B cell (primary cell): ENCODE results near the gene AHDC1. TPM values are rescaled to one million over a fixed set of nuclear protein-coding genes. Genes with fewer than 3 reads are reported as not detected.

Experiments
- ATAC-seq: fragments of 200-7000 bp; cut with Tn5 transposase; one replicate; pipeline ENCODE4 v1.10.0; 2021; ENCODE audit warnings: low read depth, mild to moderate bottlenecking, moderate number of reproducible peaks, moderate library complexity
- CTCF ChIA-PET: fragments of 350-600 bp; sonication (Branson Sonifier 250); formaldehyde crosslinking; loops from one replicate; lab custom pipeline; 2021; ENCODE audit warnings: antibody characterized with exemption, inconsistent platforms; lab: Charles Lee
- POLR2A ChIA-PET: fragments of 350-600 bp; sonication (Branson Sonifier 250); formaldehyde crosslinking; loops from one replicate; lab custom pipeline; 2021; ENCODE audit warnings: antibody characterized with exemption; lab: Charles Lee
- DNase-seq: peaks from one replicate; pipeline ENCODE4 v3.0.0; 2013
- H2AFZ ChIP-seq: 2 replicates; pipeline ENCODE4 v1.6.1; 2012; ENCODE audit warnings: mild to moderate bottlenecking, low read depth, low read length; ENCODE audit not compliant: insufficient read depth, poor library complexity, severe bottlenecking
- H3K27ac ChIP-seq, 2 donors: 1 replicate in 1 of 2; 2 replicates in 1 of 2; pipeline ENCODE4 v1.5.1; 2012 to 2013; ENCODE audit warnings: low read length in 2 of 2, mild to moderate bottlenecking in 2 of 2, moderate library complexity in 1 of 2
- H3K27me3 ChIP-seq, 4 experiments: fragments of 200-600 bp in 1 of 4; sonication (generic) in 1 of 4; replicated peaks in 1 of 4; 1 replicate in 2 of 4; 2 replicates in 2 of 4; pipeline versions ENCODE4 v1.6.1 to v1.7.0; 2013 to 2016; ENCODE audit warnings: low read length in 3 of 4, mild to moderate bottlenecking in 2 of 4, mixed read lengths in 1 of 4, moderate library complexity in 1 of 4; ENCODE audit not compliant: insufficient read depth in 4 of 4, control insufficient read depth in 3 of 4; ENCODE audit errors: control extremely low read depth in 1 of 4
- H3K36me3 ChIP-seq, 2 experiments: replicated peaks in 1 of 2; 1 replicate in 1 of 2; 2 replicates in 1 of 2; pipeline versions ENCODE4 v1.6.1 to v1.7.1; 2013; ENCODE audit warnings: low read length in 1 of 2; ENCODE audit not compliant: insufficient read depth in 2 of 2, control insufficient read depth in 1 of 2; ENCODE audit errors: control extremely low read depth in 1 of 2, extremely low read depth in 1 of 2
- H3K4me1 ChIP-seq, 2 donors: fragments of 200-600 bp in 1 of 2; sonication (generic) in 1 of 2; 1 replicate in 1 of 2; 2 replicates in 1 of 2; pipeline versions ENCODE4 v1.5.1 to v1.6.1; 2013 to 2017; ENCODE audit warnings: low read length in 2 of 2; ENCODE audit not compliant: control insufficient read depth in 2 of 2, insufficient read depth in 2 of 2
- H3K4me2 ChIP-seq: replicated peaks from 2 replicates; pipeline ENCODE3; 2012; ENCODE audit warnings: mild to moderate bottlenecking, low read depth, low read length; ENCODE audit not compliant: poor library complexity, severe bottlenecking
- H3K4me3 ChIP-seq, 5 experiments: fragments of 200-600 bp in 1 of 5; sonication (generic) in 1 of 5; 1 replicate in 3 of 5; 2 replicates in 2 of 5; pipeline versions ENCODE4 v1.5.1 to v1.7.0; 2011 to 2016; ENCODE audit warnings: low read length in 4 of 5, mild to moderate bottlenecking in 4 of 5, low read depth in 2 of 5, control low read depth in 1 of 5, moderate library complexity in 1 of 5; ENCODE audit not compliant: insufficient read depth in 1 of 5; ENCODE audit errors: control extremely low read depth in 1 of 5, extremely low read depth in 1 of 5
- H3K79me2 ChIP-seq: fragments of 200-600 bp; sonication (generic); one replicate; pipeline ENCODE4 v1.6.0; 2016; ENCODE audit warnings: low read length; ENCODE audit not compliant: control insufficient read depth, insufficient read depth
- H3K9ac ChIP-seq: fragments of 200-600 bp; sonication (generic); 2 replicates; pipeline ENCODE4 v1.6.1; 2017; ENCODE audit warnings: mild to moderate bottlenecking, low read length, moderate library complexity
- H3K9me3 ChIP-seq, 3 donors: one replicate each; pipeline versions ENCODE4 v1.6.1 to v1.7.1; 2013; ENCODE audit warnings: low read length in 2 of 3; ENCODE audit not compliant: control insufficient read depth in 2 of 3, insufficient read depth in 1 of 3; ENCODE audit errors: control extremely low read depth in 1 of 3
- H4K20me1 ChIP-seq: 2 replicates; pipeline ENCODE4 v1.6.0; 2012; ENCODE audit warnings: mild to moderate bottlenecking, low read length; ENCODE audit not compliant: insufficient read depth, control insufficient read depth, poor library complexity, severe bottlenecking
- H3K27ac Mint-ChIP-seq: one replicate; pipeline ENCODE4 v1.8.0; 2021; ENCODE audit warnings: mixed read lengths
- H3K27me3 Mint-ChIP-seq: one replicate; pipeline ENCODE4 v1.8.0; 2021; ENCODE audit warnings: mixed read lengths
- H3K4me1 Mint-ChIP-seq: one replicate; pipeline ENCODE4 v1.8.0; 2021; ENCODE audit warnings: mixed read lengths
- H3K4me3 Mint-ChIP-seq: one replicate; pipeline ENCODE4 v1.8.0; 2021; ENCODE audit warnings: mixed read lengths
- H3K9me3 Mint-ChIP-seq: one replicate; pipeline ENCODE4 v1.8.0; 2022; ENCODE audit warnings: mixed read lengths; ENCODE audit not compliant: insufficient read depth
- CTCF ChIP-seq: fragments of 200-600 bp; IDR thresholded peaks from one replicate; pipeline ENCODE4 v1.8.0; 2022; ENCODE audit warnings: antibody characterized with exemption, mild to moderate bottlenecking
- EZH2 ChIP-seq: IDR thresholded peaks from 2 replicates; pipeline ENCODE4 v1.6.1; 2012; ENCODE audit warnings: borderline replicate concordance, low read depth, mild to moderate bottlenecking, moderate library complexity, low read length; ENCODE audit not compliant: insufficient read depth, poor library complexity, severe bottlenecking
- WGBS: methylation state at CpG from one replicate; pipeline ENCODE4 v1.1.5; 2013; ENCODE audit warnings: missing lambda C conversion rate; ENCODE audit not compliant: insufficient coverage; 5-methylcytosine and 5-hydroxymethylcytosine counted together
- intact Hi-C: fragments of 100-400 bp; cut with micrococcal nuclease; formaldehyde crosslinking; loops from one replicate; pipeline ENCODE4 v1.10.0; 2022
- polyA plus RNA-seq: library from polyadenylated mRNA; depleted of rRNA; stranded (reverse); fragments of >200 nt; gene quantifications from 2 replicates; pipeline ENCODE4 v1.2.3, GENCODE V29; 2012
- total RNA-seq, 2 donors: library from RNA; stranded (reverse); fragments of 120-200 nt in 1 of 2; gene quantifications; 1 replicate in 1 of 2; 2 replicates in 1 of 2; pipeline versions ENCODE4 v1.2.3 to v1.2.4, GENCODE V29; 2013 to 2022

AHDC1 gene
- total and polyA plus RNA-seq, 2 donors (not counting 1 experiment from before 2014, with no cell fraction given) = 6.2 to 32.0 TPM

DNA sequence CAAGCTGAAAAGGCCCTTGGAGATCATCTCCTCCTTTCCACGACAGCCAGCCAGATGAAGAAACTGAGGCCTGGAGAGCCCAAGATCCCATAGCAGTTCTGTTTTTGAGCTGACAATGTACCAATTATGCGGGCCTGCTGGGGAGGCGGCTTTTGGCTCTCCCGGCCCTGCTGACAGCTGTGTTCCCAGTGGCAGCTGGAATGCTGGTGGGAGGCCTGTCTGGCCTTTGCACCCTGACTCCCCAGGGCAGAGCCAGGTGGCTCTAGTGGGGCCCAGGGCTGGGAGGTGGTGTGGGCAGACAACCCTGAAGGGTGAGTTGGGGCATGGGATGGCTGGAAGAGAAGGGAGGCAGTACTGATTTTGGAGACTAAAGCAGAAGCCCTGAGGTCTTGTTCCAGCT lies 83.3 kb downstream of the AHDC1 start:
- H3K4me3 Mint-ChIP-seq = no peak overlapping the region
- Histone ChIP-seq H4K20me1 (no peaks in the 10 kb centered on the region), H3K79me2 (no peaks in the 10 kb centered on the region), H3K27ac (no peak overlapping the region), H3K9ac (no peak overlapping the region), H2AFZ (peak overlapping the region; percentile 77), H3K36me3 (no peaks in the 10 kb centered on the region), H3K4me3 (no peak overlapping the region), H3K9me3 (no peaks in the 10 kb centered on the region), H3K4me2 (no peak overlapping the region), H3K27me3 (peaks cover 0 to 4% (median 0%) of the 10 kb centered on the region in 4 experiments), H3K4me1 (peaks cover 36 to 38% of the 10 kb centered on the region in 2 donors)
- ChIA-PET CTCF (interaction anchor here (0.7 to 0.9 kb wide), 2 partner anchors 36 to 106 kb away, joined by 3 to 4 read pairs; no protein-coding TSS in a partner anchor), POLR2A (no interaction called here)
- intact Hi-C loops = loop anchor here (10.0 kb wide), 1 partner anchor 46 kb away; no protein-coding TSS in a partner anchor
- no peak overlapping the region for H3K27ac Mint-ChIP-seq
- DNase-seq = no peak
- H3K9me3 Mint-ChIP-seq = no peaks in the 10 kb centered on the region
- no peak for ATAC-seq
- peaks cover 42% of the 10 kb centered on the region for H3K4me1 Mint-ChIP-seq
- H3K27me3 Mint-ChIP-seq = no peaks in the 10 kb centered on the region
- 96% methylated on average over 4 of the region's 4 CpGs for WGBS
- TF ChIP-seq EZH2 (no peak), CTCF (no peak)

GRCh38 chr1:27519331-27520258 lies 84.3 kb downstream of the AHDC1 start:
- Histone ChIP-seq H3K4me2 (no peak overlapping the region), H3K4me3 (no peak overlapping the region), H4K20me1 (no peaks in the 10 kb centered on the region), H3K9ac (no peak overlapping the region), H3K4me1 (peaks cover 26 to 28% of the 10 kb centered on the region in 2 donors), H3K27ac (no peak overlapping the region), H3K36me3 (no peaks in the 10 kb centered on the region), H3K27me3 (peaks cover 0 to 4% (median 0%) of the 10 kb centered on the region in 4 experiments), H2AFZ (no peak overlapping the region), H3K79me2 (no peaks in the 10 kb centered on the region), H3K9me3 (no peaks in the 10 kb centered on the region)
- intact Hi-C loops = loop anchor here (10.0 kb wide), 1 partner anchor 45 kb away; no protein-coding TSS in a partner anchor
- H3K27me3 Mint-ChIP-seq = no peaks in the 10 kb centered on the region
- ATAC-seq (no peak), DNase-seq (no peak)
- ChIA-PET CTCF (no interaction called here), POLR2A (no interaction called here)
- H3K27ac Mint-ChIP-seq = peak overlapping the region; percentile 0
- no peaks in the 10 kb centered on the region for H3K9me3 Mint-ChIP-seq
- TF ChIP-seq EZH2 (no peak), CTCF (no peak)
- 98% methylated on average over 23 of the region's 24 CpGs for WGBS
- no peak overlapping the region for H3K4me3 Mint-ChIP-seq
- peaks cover 34% of the 10 kb centered on the region for H3K4me1 Mint-ChIP-seq
